H1 (cell line): ENCODE data around the gene P2RX7. TPM values are rescaled to one million over a fixed set of nuclear protein-coding genes. Genes with fewer than 3 reads are reported as not detected.
"Not testable (repeated sequence)": the region's sequence is repeated elsewhere in the genome, so short reads cannot be mapped to it uniquely, and the experiment has no call there.

Experiments used
- CTCF ChIA-PET: fragments of 300-600 bp; sonication (Branson Sonifier 250); formaldehyde crosslinking; loops from one replicate; lab custom pipeline; 2021; ENCODE audit not compliant: partially characterized antibody; lab: Charles Lee
- POLR2A ChIA-PET: fragments of 300-600 bp; sonication (Branson Sonifier 250); formaldehyde crosslinking; loops from one replicate; lab custom pipeline; 2021; ENCODE audit warnings: inconsistent platforms; ENCODE audit not compliant: partially characterized antibody; lab: Charles Lee
- DNase-seq, 2 experiments: peaks; one replicate each; pipeline versions ENCODE4 v3.0.0 to v3.0.0-alpha.2; 2010 to 2022; ENCODE audit warnings: low spot score in 2 of 2, low read depth in 1 of 2, mixed read lengths in 1 of 2
- FAIRE-seq: peaks from 2 replicates; lab custom pipeline; 2011; peaks lifted over from hg19 to GRCh38; lab: Jason Lieb, UNC
- H2AFZ ChIP-seq: 2 replicates; pipeline ENCODE4 v1.8.1; 2012; ENCODE audit warnings: low read length, inconsistent platforms
- H2AK5ac ChIP-seq: 2 replicates; pipeline ENCODE4 v1.6.1; 2013; ENCODE audit warnings: low read depth, low read length
- H2BK120ac ChIP-seq: replicated peaks from 2 replicates; pipeline ENCODE3; 2013; ENCODE audit warnings: low read depth, low read length, inconsistent platforms
- H2BK12ac ChIP-seq: 2 replicates; pipeline ENCODE4 v1.6.1; 2013; ENCODE audit warnings: low read depth, low read length
- H2BK15ac ChIP-seq: 2 replicates; pipeline ENCODE4 v1.6.1; 2013; ENCODE audit warnings: low read length
- H2BK20ac ChIP-seq: 2 replicates; pipeline ENCODE4 v1.6.1; 2013; ENCODE audit warnings: low read length
- H2BK5ac ChIP-seq: 2 replicates; pipeline ENCODE4 v1.6.1; 2013; ENCODE audit warnings: low read depth, low read length
- H3K14ac ChIP-seq: 2 replicates; pipeline ENCODE4 v1.6.1; 2013; ENCODE audit warnings: inconsistent platforms; ENCODE audit not compliant: insufficient read length
- H3K18ac ChIP-seq: 2 replicates; pipeline ENCODE4 v1.6.1; 2013; ENCODE audit warnings: low read length; ENCODE audit errors: extremely low read depth
- H3K23ac ChIP-seq: 2 replicates; pipeline ENCODE4 v1.6.1; 2013; ENCODE audit warnings: inconsistent platforms; ENCODE audit not compliant: insufficient read length
- H3K23me2 ChIP-seq: 2 replicates; pipeline ENCODE4 v1.6.1; 2013; ENCODE audit warnings: low read depth, low read length
- H3K27ac ChIP-seq: 2 replicates; pipeline ENCODE4 v1.6.1; 2011; ENCODE audit warnings: low read depth, low read length, inconsistent platforms
- H3K27me3 ChIP-seq, 4 experiments: replicated peaks in 1 of 4; 1 replicate in 1 of 4; 2 replicates in 3 of 4; pipeline versions ENCODE4 v1.6.1 to v1.8.1; 2011 to 2013; ENCODE audit warnings: low read length in 3 of 4, mild to moderate bottlenecking in 3 of 4, inconsistent platforms in 2 of 4, mixed read lengths in 2 of 4, moderate library complexity in 1 of 4; ENCODE audit not compliant: control insufficient read depth in 3 of 4, insufficient read depth in 3 of 4; ENCODE audit errors: extremely low read depth in 1 of 4
- H3K36me3 ChIP-seq, 4 experiments: 2 replicates each; pipeline versions ENCODE4 v1.6.1 to v1.8.1; 2011 to 2013; ENCODE audit warnings: mild to moderate bottlenecking in 4 of 4, low read length in 3 of 4, moderate library complexity in 2 of 4, control low read depth in 1 of 4, inconsistent platforms in 1 of 4; ENCODE audit not compliant: insufficient read depth in 4 of 4, control insufficient read depth in 2 of 4
- H3K4ac ChIP-seq: replicated peaks from 2 replicates; pipeline ENCODE3; 2013; ENCODE audit warnings: low read length, low read depth, mixed read lengths, inconsistent platforms; ENCODE audit not compliant: insufficient read length
- H3K4me1 ChIP-seq, 4 experiments: replicated peaks in 1 of 4; 1 replicate in 1 of 4; 2 replicates in 3 of 4; pipeline versions ENCODE4 v1.6.1 to v1.8.1; 2011 to 2013; ENCODE audit warnings: low read length in 3 of 4, inconsistent platforms in 2 of 4, mixed read lengths in 1 of 4; ENCODE audit not compliant: insufficient read depth in 4 of 4, control insufficient read depth in 3 of 4
- H3K4me2 ChIP-seq, 2 experiments: 2 replicates each; pipeline versions ENCODE4 v1.6.1 to v1.8.1; 2011 to 2013; ENCODE audit warnings: low read depth in 2 of 2, low read length in 2 of 2, control low read depth in 1 of 2, inconsistent platforms in 1 of 2, mild to moderate bottlenecking in 1 of 2; ENCODE audit not compliant: insufficient read depth in 1 of 2
- H3K4me3 ChIP-seq, 4 experiments: fragments of 200-600, 300-600 bp in 1 of 4; sonication (generic), shearing (Covaris generic), sonication (Bioruptor Twin) in 1 of 4; 2 replicates each; pipeline versions ENCODE4 v1.5.1 to v1.8.1; 2011 to 2016; ENCODE audit warnings: low read length in 4 of 4, low read depth in 3 of 4, control low read depth in 2 of 4, inconsistent platforms in 2 of 4, mild to moderate bottlenecking in 2 of 4, mixed read lengths in 1 of 4, moderate library complexity in 1 of 4; ENCODE audit not compliant: insufficient read depth in 2 of 4; ENCODE audit errors: extremely low read depth in 1 of 4
- H3K56ac ChIP-seq: replicated peaks from 2 replicates; pipeline ENCODE3; 2013; ENCODE audit warnings: low read depth, mild to moderate bottlenecking, mixed read lengths, low read length, inconsistent platforms; ENCODE audit not compliant: insufficient read length
- H3K79me1 ChIP-seq: 2 replicates; pipeline ENCODE4 v1.6.1; 2013; ENCODE audit warnings: low read depth, low read length, control low read depth
- H3K79me2 ChIP-seq, 2 experiments: 2 replicates each; pipeline versions ENCODE4 v1.6.1 to v1.8.1; 2012 to 2013; ENCODE audit warnings: low read length in 2 of 2, mild to moderate bottlenecking in 2 of 2, inconsistent platforms in 1 of 2; ENCODE audit not compliant: insufficient read depth in 2 of 2, control insufficient read depth in 1 of 2
- H3K9ac ChIP-seq, 4 experiments: replicated peaks in 1 of 4; 1 replicate in 1 of 4; 2 replicates in 3 of 4; pipeline versions ENCODE4 v1.6.1 to v1.8.1; 2011 to 2013; ENCODE audit warnings: low read depth in 3 of 4, low read length in 3 of 4, control low read depth in 2 of 4, mild to moderate bottlenecking in 2 of 4, moderate library complexity in 2 of 4, inconsistent platforms in 1 of 4; ENCODE audit errors: extremely low read depth in 1 of 4
- H3K9me3 ChIP-seq, 2 experiments: 2 replicates each; pipeline versions ENCODE4 v1.6.1 to v1.8.1; 2012 to 2013; ENCODE audit warnings: mild to moderate bottlenecking in 2 of 2, moderate library complexity in 2 of 2, control low read depth in 1 of 2, inconsistent platforms in 1 of 2, low read depth in 1 of 2, low read length in 1 of 2, mixed read lengths in 1 of 2; ENCODE audit not compliant: insufficient read depth in 2 of 2
- H4K20me1 ChIP-seq, 2 experiments: replicated peaks in 1 of 2; 2 replicates each; pipeline versions ENCODE3 to v1.8.1; 2011 to 2013; ENCODE audit warnings: inconsistent platforms in 2 of 2, low read length in 2 of 2, mild to moderate bottlenecking in 1 of 2; ENCODE audit not compliant: insufficient read depth in 2 of 2, control insufficient read depth in 1 of 2
- H4K5ac ChIP-seq: 2 replicates; pipeline ENCODE4 v1.6.1; 2013; ENCODE audit warnings: low read length, low read depth, mixed read lengths, inconsistent platforms; ENCODE audit not compliant: insufficient read length
- H4K8ac ChIP-seq: 2 replicates; pipeline ENCODE4 v1.8.0; 2013; ENCODE audit warnings: mild to moderate bottlenecking, moderate library complexity, low read length, inconsistent platforms; ENCODE audit not compliant: insufficient read depth; ENCODE audit errors: extremely low read depth
- H4K91ac ChIP-seq: replicated peaks from 2 replicates; pipeline ENCODE3; 2013; ENCODE audit warnings: low read length, mixed read lengths, inconsistent platforms; ENCODE audit not compliant: insufficient read length
- WGBS, 2 experiments: shearing (Covaris generic) in 1 of 2; methylation state at CpG; one replicate each; pipeline versions ENCODE4 v1.1.6 to v1.1.7; 2013 to 2015; ENCODE audit warnings: low lambda C conversion rate in 2 of 2, mixed read lengths in 2 of 2, inconsistent platforms in 1 of 2, low coverage in 1 of 2, missing lambda C conversion rate in 1 of 2; ENCODE audit not compliant: insufficient replicate concordance in 2 of 2, insufficient coverage in 1 of 2, insufficient read length in 1 of 2; ENCODE audit errors: extremely low coverage in 1 of 2, missing lambda C conversion rate in 1 of 2; 5-methylcytosine and 5-hydroxymethylcytosine counted together
- polyA plus RNA-seq, 7 experiments: library from polyadenylated mRNA; depleted of rRNA in 3 of 7; stranded (reverse) in 5 of 7; unstranded in 2 of 7; fragments of >200 nt in 5 of 7; fragments of 200-250 nt in 2 of 7; gene quantifications; 1 replicate in 5 of 7; 2 replicates in 1 of 7; 4 replicates in 1 of 7; pipeline versions ENCODE4 v1.2.1 to v1.2.3, GENCODE V29; 2011 to 2013; ENCODE audit warnings: missing spikeins in 2 of 7, mixed read lengths in 2 of 7
- total RNA-seq: library from RNA; stranded (reverse); fragmentation: NEBNext Ultra II Directional; extraction: Animal tissue kit (Norgen Biotek cat#: 25700); gene quantifications from 2 replicates; pipeline ENCODE4 v1.2.1, GENCODE V29; 2021

The P2RX7 gene
- total and polyA plus RNA-seq, 2 of the 8 experiments (the other 6 are each of a cell fraction or from before 2014, with no cell fraction given) = 0.38 to 0.56 TPM

GRCh38 chr12:121164839-121165238 is 32.2 kb downstream of the P2RX7 start:
- POLR2A ChIA-PET, H2AFZ ChIP-seq: not testable (repeated sequence)

More at GRCh38 chr12:121164839-121165238, 32.2 kb downstream of the P2RX7 start:
- H4K5ac ChIP-seq, H2BK120ac ChIP-seq, H3K14ac ChIP-seq, H3K27me3 ChIP-seq, H3K23ac ChIP-seq, H4K20me1 ChIP-seq, H3K23me2 ChIP-seq, H3K4me1 ChIP-seq, H3K9ac ChIP-seq, H2BK12ac ChIP-seq, DNase-seq, H3K27ac ChIP-seq, FAIRE-seq, H3K4ac ChIP-seq, H2BK20ac ChIP-seq, H3K79me2 ChIP-seq, H3K56ac ChIP-seq, H3K36me3 ChIP-seq, H4K91ac ChIP-seq, H3K4me3 ChIP-seq, H3K4me2 ChIP-seq, H3K79me1 ChIP-seq, H3K9me3 ChIP-seq, H3K18ac ChIP-seq, H2BK15ac ChIP-seq, H2AK5ac ChIP-seq, H2BK5ac ChIP-seq: not testable (repeated sequence)
- WGBS, 2 experiments = 88% methylated on average over 6 of the region's 6 CpGs; no CpG with 5 or more reads in 1 of the 2 experiments
- peak overlapping the region; percentile 89; the same call in 1 of the 2 replicates for H4K8ac ChIP-seq
- CTCF ChIA-PET = interaction anchor here (0.6 to 1.1 kb wide), 2 partner anchors 14 to 186 kb away, joined by 3 read pairs; partner anchors contain the start of gene HNF1A
